ENCODE data around the gene ADH6.

- TF ChIP-seq POLR2A (IDR thresholded peaks at IDR 0.05), result no peak
- TF ChIP-seq CTCF (IDR thresholded peaks at IDR 0.05), result no peak
These were observed 39.9 kb downstream of the ADH6 start for GRCh38 chr4:99179178-99179577.

Data from vagina (tissue), 2 donors.